ENCODE results near the gene FOXD1.

DNA sequence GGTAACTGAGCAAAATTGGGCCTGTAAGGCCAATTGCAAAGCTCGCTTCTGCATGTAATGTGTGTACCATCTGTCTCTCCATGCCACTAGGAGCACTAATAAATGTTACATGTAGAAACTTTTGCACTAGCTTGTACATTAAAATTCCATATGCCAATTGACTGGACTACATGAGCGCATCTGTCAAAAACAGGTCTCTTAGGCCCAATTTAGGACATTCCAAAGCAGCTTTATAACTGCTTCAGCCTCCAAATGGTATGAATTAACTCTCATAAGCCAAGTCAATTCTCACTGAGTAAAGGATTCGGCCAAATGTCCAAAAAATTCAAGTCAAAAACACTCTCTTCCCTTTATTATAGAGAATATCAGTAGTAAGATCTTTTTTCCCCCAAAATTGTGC lies 23.5 kb upstream of the FOXD1 start:
- TF ChIP-seq, protein P1, sequence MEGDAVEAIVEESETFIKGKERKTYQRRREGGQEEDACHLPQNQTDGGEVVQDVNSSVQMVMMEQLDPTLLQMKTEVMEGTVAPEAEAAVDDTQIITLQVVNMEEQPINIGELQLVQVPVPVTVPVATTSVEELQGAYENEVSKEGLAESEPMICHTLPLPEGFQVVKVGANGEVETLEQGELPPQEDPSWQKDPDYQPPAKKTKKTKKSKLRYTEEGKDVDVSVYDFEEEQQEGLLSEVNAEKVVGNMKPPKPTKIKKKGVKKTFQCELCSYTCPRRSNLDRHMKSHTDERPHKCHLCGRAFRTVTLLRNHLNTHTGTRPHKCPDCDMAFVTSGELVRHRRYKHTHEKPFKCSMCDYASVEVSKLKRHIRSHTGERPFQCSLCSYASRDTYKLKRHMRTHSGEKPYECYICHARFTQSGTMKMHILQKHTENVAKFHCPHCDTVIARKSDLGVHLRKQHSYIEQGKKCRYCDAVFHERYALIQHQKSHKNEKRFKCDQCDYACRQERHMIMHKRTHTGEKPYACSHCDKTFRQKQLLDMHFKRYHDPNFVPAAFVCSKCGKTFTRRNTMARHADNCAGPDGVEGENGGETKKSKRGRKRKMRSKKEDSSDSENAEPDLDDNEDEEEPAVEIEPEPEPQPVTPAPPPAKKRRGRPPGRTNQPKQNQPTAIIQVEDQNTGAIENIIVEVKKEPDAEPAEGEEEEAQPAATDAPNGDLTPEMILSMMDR (IDR thresholded peaks at IDR 0.05) = no peak
- TF ChIP-seq POLR2A (IDR thresholded peaks at IDR 0.05) = no peak
